ENCODE measurements around the gene SHH.
A peak's percentile ranks its signal among the peaks of the same experiment; 100 is the strongest.

SHH gene

DNA sequence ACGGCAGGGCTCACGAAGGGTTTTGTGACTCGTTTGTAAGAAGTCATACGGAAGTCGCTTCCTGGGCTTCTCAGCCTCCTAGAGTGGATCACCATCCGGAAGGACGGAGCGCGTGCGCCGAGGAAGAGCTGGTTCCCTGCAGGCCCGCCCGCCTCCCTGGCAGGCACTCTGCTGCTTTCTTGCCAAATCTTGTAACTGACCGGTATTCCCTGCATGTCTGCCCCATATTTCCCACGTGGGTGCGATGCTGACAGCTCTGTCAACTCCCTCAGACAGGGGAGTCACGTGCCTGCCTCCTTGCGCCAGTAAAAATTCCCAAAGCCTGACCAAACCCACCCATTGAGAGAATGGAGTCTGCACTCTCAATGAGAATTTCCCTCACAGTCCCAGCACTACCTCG lies 12.7 kb downstream of the SHH start:
- H4K91ac ChIP-seq (ENCODE audit: low read depth, low read length) = no peak overlapping the region
- DNase-seq = no peak
- no CpG with 5 or more reads among the region's 19 CpGs for WGBS (ENCODE audit: extremely low coverage, insufficient coverage, insufficient read length)

DNA sequence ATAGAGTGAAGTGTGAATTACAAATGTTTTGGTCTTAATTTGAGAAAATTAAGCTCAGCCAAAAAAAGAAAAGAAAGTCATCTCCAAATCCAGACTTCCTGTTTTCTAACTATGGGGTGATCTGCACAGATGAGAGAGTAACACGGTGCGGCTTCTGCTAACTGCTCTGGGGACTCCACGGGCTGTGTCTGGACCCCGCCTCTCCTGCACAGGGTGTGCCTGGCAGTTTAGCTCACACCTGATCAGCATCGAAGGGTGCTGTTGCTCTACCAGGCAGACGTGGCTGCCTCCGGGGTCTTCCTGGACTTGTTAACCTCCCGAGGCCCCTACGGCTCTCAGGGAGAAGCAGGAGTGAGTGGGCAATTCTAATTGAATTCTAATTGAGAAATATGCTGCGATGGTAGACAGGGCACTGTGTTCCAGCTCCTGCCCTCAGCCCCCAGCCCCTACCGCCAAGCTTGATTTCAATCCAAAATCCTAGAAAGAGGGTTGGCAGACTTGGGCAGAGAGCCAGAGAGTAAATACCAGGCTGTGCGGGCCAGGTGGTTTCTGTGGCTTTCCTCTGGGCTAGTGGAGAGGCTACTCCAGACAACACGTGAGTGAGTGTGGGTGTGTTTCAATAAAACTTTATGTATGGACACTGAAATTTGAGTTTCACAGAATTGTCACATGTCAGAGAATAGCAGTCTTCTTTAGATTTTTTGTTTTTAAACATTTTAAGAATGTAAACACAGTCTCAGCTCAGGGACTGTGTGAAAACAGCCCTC lies 13.4 kb downstream of the SHH start:
- no peaks in the 10 kb centered on the region for H3K79me2 ChIP-seq (ENCODE audit: control insufficient read depth, insufficient read depth, low read length, poor library complexity)
- no peak overlapping the region for H3K4me3 ChIP-seq (ENCODE audit: low read depth, low read length)
- no peak overlapping the region for H3K4me2 ChIP-seq (ENCODE audit: low read length)
- no peak overlapping the region for H4K8ac ChIP-seq (ENCODE audit: low read depth, low read length)
- H2AFZ ChIP-seq (ENCODE audit: insufficient read depth, low read length, poor library complexity) = no peak overlapping the region
- H2BK12ac ChIP-seq (ENCODE audit: low read length) = no peak overlapping the region
- H3K18ac ChIP-seq (ENCODE audit: low read length) = no peak overlapping the region
- peaks cover 2 to 10% of the 10 kb centered on the region in 2 experiments for H3K4me1 ChIP-seq (ENCODE audit: control insufficient read depth in 1 of 2, insufficient read depth in 2 of 2, low read length in 2 of 2)
- H2BK5ac ChIP-seq (ENCODE audit: low read depth, low read length, poor library complexity) = no peak overlapping the region
- no peak overlapping the region for H3K9ac ChIP-seq (ENCODE audit: low read length)
- H3K27me3 ChIP-seq (ENCODE audit: insufficient read depth, low read length) = peaks cover 26% of the 10 kb centered on the region
- no peak for DNase-seq
- no peak overlapping the region for H2AK5ac ChIP-seq (ENCODE audit: low read length)
- no peak overlapping the region for H3K23ac ChIP-seq (ENCODE audit: low read length)
- peaks cover 11% of the 10 kb centered on the region for H3K9me3 ChIP-seq (ENCODE audit: insufficient read depth, low read depth, low read length)
- H3K36me3 ChIP-seq (ENCODE audit: control insufficient read depth in 1 of 2, insufficient read depth in 2 of 2, low read length in 2 of 2) = no peaks in the 10 kb centered on the region
- H3K27ac ChIP-seq (ENCODE audit: low read depth, low read length) = no peak overlapping the region
- H3K14ac ChIP-seq (ENCODE audit: low read length) = no peak overlapping the region
- WGBS (ENCODE audit: extremely low coverage, insufficient coverage, insufficient read length) = no CpG with 5 or more reads among the region's 13 CpGs
- no peak overlapping the region for H3K4ac ChIP-seq (ENCODE audit: low read depth, low read length)
- no peak overlapping the region for H2BK120ac ChIP-seq (ENCODE audit: insufficient read depth, low read length, poor library complexity)
- no peak overlapping the region for H4K91ac ChIP-seq (ENCODE audit: low read depth, low read length)
- H3K79me1 ChIP-seq (ENCODE audit: low read length) = no peaks in the 10 kb centered on the region
- H4K12ac ChIP-seq (ENCODE audit: low read depth, low read length) = no peak overlapping the region

More for the DNA sequence above, 12.7 kb downstream of the SHH start:
- H3K27me3 ChIP-seq (ENCODE audit: insufficient read depth, low read length) = peaks cover 30% of the 10 kb centered on the region
- no peak overlapping the region for H3K18ac ChIP-seq (ENCODE audit: low read length)
- H3K23ac ChIP-seq (ENCODE audit: low read length) = no peak overlapping the region
- H3K4me3 ChIP-seq (ENCODE audit: low read depth, low read length) = no peak overlapping the region
- no peak overlapping the region for H2AK5ac ChIP-seq (ENCODE audit: low read length)
- H4K8ac ChIP-seq (ENCODE audit: low read depth, low read length) = no peak overlapping the region
- H2BK12ac ChIP-seq (ENCODE audit: low read length) = no peak overlapping the region
- no peak overlapping the region for H2BK5ac ChIP-seq (ENCODE audit: low read depth, low read length, poor library complexity)
- no peak overlapping the region for H3K27ac ChIP-seq (ENCODE audit: low read depth, low read length)
- no peak overlapping the region for H3K4ac ChIP-seq (ENCODE audit: low read depth, low read length)
- no peak overlapping the region for H3K4me2 ChIP-seq (ENCODE audit: low read length)
- H3K4me1 ChIP-seq (ENCODE audit: control insufficient read depth in 1 of 2, insufficient read depth in 2 of 2, low read length in 2 of 2) = peaks cover 2 to 13% of the 10 kb centered on the region in 2 experiments
- no peak overlapping the region for H2BK120ac ChIP-seq (ENCODE audit: insufficient read depth, low read length, poor library complexity)
- H3K14ac ChIP-seq (ENCODE audit: low read length) = no peak overlapping the region
- no peaks in the 10 kb centered on the region for H3K36me3 ChIP-seq (ENCODE audit: control insufficient read depth in 1 of 2, insufficient read depth in 2 of 2, low read length in 2 of 2)
- no peak overlapping the region for H2AFZ ChIP-seq (ENCODE audit: insufficient read depth, low read length, poor library complexity)
- H3K79me2 ChIP-seq (ENCODE audit: control insufficient read depth, insufficient read depth, low read length, poor library complexity) = no peaks in the 10 kb centered on the region
- no peak overlapping the region for H4K12ac ChIP-seq (ENCODE audit: low read depth, low read length)
- peaks cover 9% of the 10 kb centered on the region for H3K9me3 ChIP-seq (ENCODE audit: insufficient read depth, low read depth, low read length)
- no peak overlapping the region for H3K9ac ChIP-seq (ENCODE audit: low read length)
- no peaks in the 10 kb centered on the region for H3K79me1 ChIP-seq (ENCODE audit: low read length)

DNA sequence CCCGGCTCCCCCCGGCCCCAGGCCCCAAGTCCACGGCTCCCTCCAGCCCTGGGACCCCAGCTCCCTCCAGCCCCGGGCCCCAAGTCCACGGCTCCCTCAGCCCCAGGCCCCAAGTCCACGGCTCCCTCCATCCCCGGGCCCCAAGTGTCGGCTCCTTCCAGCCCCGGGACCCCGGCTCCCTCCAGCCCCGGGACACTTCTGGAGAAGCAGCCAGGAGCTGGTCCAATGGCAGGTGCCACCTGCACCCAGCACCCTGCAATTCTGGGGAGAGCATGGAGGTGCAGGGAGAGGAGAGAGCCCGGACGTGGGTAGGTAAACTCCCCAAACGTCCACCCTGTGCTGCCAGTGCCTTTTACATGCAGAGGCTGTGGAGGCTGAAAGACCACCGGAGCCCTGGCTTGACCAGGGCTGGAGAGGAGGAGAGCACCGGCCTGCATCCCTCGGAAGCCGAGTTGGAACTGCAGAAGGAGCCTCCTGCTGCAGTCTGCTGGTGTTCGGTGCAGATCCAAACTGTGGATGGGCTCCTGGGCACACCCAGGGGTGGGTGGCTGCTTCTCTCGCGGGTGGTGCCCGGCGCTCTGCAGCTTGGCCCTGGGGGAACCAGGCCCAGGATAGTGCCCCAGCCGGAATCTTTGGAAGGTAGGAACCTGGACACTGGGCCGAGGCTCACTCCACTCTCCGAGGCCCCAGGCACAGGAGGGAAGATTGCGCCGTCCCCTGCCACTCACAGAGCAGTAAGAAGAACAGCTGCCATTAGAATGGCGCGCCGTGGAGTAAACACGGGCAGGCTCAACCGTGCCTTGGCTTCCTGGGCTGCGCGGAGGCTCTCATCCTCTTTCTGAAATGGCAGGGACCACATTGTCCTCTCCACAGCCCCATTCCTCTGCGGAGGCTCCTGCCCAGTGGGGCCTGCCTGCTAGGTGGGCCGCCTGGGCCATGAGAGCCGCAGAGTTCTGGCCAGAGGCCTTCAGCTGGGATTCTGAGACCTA lies 14.7 kb downstream of the SHH start:
- Histone ChIP-seq H2AFZ (ENCODE audit: insufficient read depth, low read length, poor library complexity) (no peak overlapping the region), H4K8ac (ENCODE audit: low read depth, low read length) (no peak overlapping the region), H2BK5ac (ENCODE audit: low read depth, low read length, poor library complexity) (no peak overlapping the region), H3K4me1 (ENCODE audit: control insufficient read depth in 1 of 2, insufficient read depth in 2 of 2, low read length in 2 of 2) (peaks cover 0 to 2% of the 10 kb centered on the region in 2 experiments), H4K12ac (ENCODE audit: low read depth, low read length) (no peak overlapping the region), H3K4ac (ENCODE audit: low read depth, low read length) (no peak overlapping the region), H3K27ac (ENCODE audit: low read depth, low read length) (no peak overlapping the region), H3K36me3 (ENCODE audit: control insufficient read depth in 1 of 2, insufficient read depth in 2 of 2, low read length in 2 of 2) (no peaks in the 10 kb centered on the region), H2AK5ac (ENCODE audit: low read length) (no peak overlapping the region), H3K18ac (ENCODE audit: low read length) (no peak overlapping the region), H3K14ac (ENCODE audit: low read length) (no peak overlapping the region), H3K4me3 (ENCODE audit: low read depth, low read length) (no peak overlapping the region), H3K27me3 (ENCODE audit: insufficient read depth, low read length) (peaks cover 15% of the 10 kb centered on the region), H3K23ac (ENCODE audit: low read length) (no peak overlapping the region), H3K79me1 (ENCODE audit: low read length) (no peaks in the 10 kb centered on the region), H3K4me2 (ENCODE audit: low read length) (no peak overlapping the region), H3K79me2 (ENCODE audit: control insufficient read depth, insufficient read depth, low read length, poor library complexity) (no peaks in the 10 kb centered on the region), H4K91ac (ENCODE audit: low read depth, low read length) (no peak overlapping the region), H3K9me3 (ENCODE audit: insufficient read depth, low read depth, low read length) (peaks cover 14% of the 10 kb centered on the region), H2BK12ac (ENCODE audit: low read length) (no peak overlapping the region), H2BK120ac (ENCODE audit: insufficient read depth, low read length, poor library complexity) (no peak overlapping the region), H3K9ac (ENCODE audit: low read length) (no peak overlapping the region)
- no CpG with 5 or more reads among the region's 38 CpGs for WGBS (ENCODE audit: extremely low coverage, insufficient coverage, insufficient read length)
- peak in 1 of 2 donors; percentile 45 for DNase-seq

DNA sequence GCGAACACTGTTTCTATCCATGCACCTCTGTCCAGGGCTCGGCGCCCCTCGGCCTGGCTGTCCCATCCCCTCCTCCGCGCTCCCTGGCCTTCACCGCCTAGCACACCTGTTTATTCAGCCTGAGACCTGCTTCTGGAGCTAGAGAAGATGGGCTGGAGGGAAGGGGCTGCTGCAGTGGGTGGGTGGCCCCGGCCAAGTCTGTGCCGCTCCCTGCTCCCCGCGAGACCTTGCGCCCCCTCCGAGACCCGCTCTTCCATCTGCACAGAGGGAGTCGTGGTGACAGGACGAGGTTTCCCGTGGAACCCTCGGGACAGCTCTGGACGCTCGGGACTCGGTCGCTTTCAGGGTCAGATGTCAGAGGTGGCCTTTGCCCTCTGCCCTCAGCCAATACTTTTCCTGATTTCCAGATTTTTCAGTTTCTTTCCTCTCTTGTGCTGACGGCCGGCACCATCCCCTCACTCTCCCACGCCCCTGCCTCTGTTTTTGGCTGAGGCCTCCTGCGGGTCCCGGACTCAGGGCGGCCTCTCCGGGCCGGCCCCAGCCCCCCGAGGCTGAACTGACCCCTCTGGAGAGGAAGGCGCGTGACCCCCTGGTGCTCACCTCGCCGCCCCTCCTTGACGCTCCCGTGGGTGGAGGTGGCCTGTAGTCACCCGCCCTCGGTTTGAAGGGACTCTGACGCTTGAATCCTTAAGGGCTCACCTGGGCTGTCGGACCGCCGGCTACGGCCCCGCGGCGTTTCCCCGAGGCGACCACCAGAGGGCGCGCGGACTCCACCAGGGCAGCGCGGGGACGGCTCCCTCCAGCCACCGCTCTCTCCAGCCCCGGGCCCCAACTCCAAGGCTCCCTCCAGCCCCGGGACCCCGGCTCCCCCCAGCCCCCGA lies 15.6 kb downstream of the SHH start:
- Histone ChIP-seq H3K36me3 (ENCODE audit: control insufficient read depth in 1 of 2, insufficient read depth in 2 of 2, low read length in 2 of 2) (no peaks in the 10 kb centered on the region), H3K79me2 (ENCODE audit: control insufficient read depth, insufficient read depth, low read length, poor library complexity) (no peaks in the 10 kb centered on the region), H3K14ac (ENCODE audit: low read length) (no peak overlapping the region), H3K4me3 (ENCODE audit: low read depth, low read length) (no peak overlapping the region), H3K4me2 (ENCODE audit: low read length) (peak overlapping the region; percentile 38), H4K12ac (ENCODE audit: low read depth, low read length) (peak overlapping the region; percentile 26), H3K9me3 (ENCODE audit: insufficient read depth, low read depth, low read length) (peaks cover 14% of the 10 kb centered on the region), H3K4ac (ENCODE audit: low read depth, low read length) (no peak overlapping the region), H3K18ac (ENCODE audit: low read length) (no peak overlapping the region), H2BK120ac (ENCODE audit: insufficient read depth, low read length, poor library complexity) (no peak overlapping the region), H2AK5ac (ENCODE audit: low read length) (no peak overlapping the region), H3K27me3 (ENCODE audit: insufficient read depth, low read length) (peaks cover 15% of the 10 kb centered on the region), H3K27ac (ENCODE audit: low read depth, low read length) (no peak overlapping the region), H2BK5ac (ENCODE audit: low read depth, low read length, poor library complexity) (no peak overlapping the region), H2BK12ac (ENCODE audit: low read length) (no peak overlapping the region), H3K4me1 (ENCODE audit: control insufficient read depth in 1 of 2, insufficient read depth in 2 of 2, low read length in 2 of 2) (peaks cover 0 to 2% of the 10 kb centered on the region in 2 experiments), H4K91ac (ENCODE audit: low read depth, low read length) (no peak overlapping the region), H3K23ac (ENCODE audit: low read length) (no peak overlapping the region), H3K9ac (ENCODE audit: low read length) (no peak overlapping the region), H3K79me1 (ENCODE audit: low read length) (no peaks in the 10 kb centered on the region), H4K8ac (ENCODE audit: low read depth, low read length) (no peak overlapping the region), H2AFZ (ENCODE audit: insufficient read depth, low read length, poor library complexity) (no peak overlapping the region)
- peak in 1 of 2 donors; percentile 60 for DNase-seq
- WGBS (ENCODE audit: extremely low coverage, insufficient coverage, insufficient read length) = no CpG with 5 or more reads among the region's 60 CpGs

Data from trophoblast cell (in vitro differentiated cells and primary cell).